ENCODE measurements around the gene KNG1. TPM values are rescaled to one million over a fixed set of nuclear protein-coding genes. Genes with fewer than 3 reads are reported as not detected.
"Not testable (repeated sequence)": the region's sequence is repeated elsewhere in the genome, so short reads cannot be mapped to it uniquely, and the experiment has no call there.

The KNG1 gene
- polyA plus RNA-seq, 2 of the 4 experiments (the other 2 are of a cell fraction): 0.05 TPM; not detected in 1

DNA sequence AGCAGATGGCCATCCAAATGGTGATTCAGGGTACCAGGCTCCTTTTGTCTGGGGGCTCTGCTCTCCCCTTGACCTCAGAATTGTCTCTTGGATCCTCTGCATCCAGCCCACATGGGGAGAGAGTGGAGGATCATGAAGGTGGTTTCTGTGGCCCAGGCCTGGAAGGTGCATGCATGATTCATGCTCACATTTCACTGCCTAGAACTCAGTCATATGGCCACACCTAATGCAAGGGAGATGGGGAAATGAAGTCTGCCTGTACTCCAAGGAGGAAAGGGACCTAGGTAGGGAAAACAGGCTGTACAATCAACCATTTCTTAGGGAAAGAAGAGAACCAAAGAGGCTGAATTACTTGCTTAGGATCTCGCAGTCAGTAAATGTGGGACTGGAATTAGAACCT lies 36.3 kb upstream of the KNG1 start:
- ChIA-PET POLR2A (no interaction called here), CTCF (no interaction called here)
- 67% methylated on average over 1 of the region's 1 CpG for WGBS (ENCODE audit: missing lambda C conversion rate)
- Histone ChIP-seq H3K4me3 (no peak overlapping the region), H3K4me1 (no peaks in the 10 kb centered on the region), H3K27ac (no peak overlapping the region), H3K4me2 (no peak overlapping the region), H3K9me3 (no peaks in the 10 kb centered on the region)
- ATAC-seq (no peak), FAIRE-seq (no peak), DNase-seq (ENCODE audit: low read depth in 1 of 2, low spot score in 1 of 2) (no peak)
- no peak for TF ChIP-seq EHF (CRISPR knock-in tag; IDR thresholded peaks at IDR 0.05)
- no peak for TF ChIP-seq JUN (IDR thresholded peaks at IDR 0.05)
- TF ChIP-seq CHD4 (IDR thresholded peaks at IDR 0.05; ENCODE audit: borderline replicate concordance): no peak
- TF ChIP-seq, protein P1, sequence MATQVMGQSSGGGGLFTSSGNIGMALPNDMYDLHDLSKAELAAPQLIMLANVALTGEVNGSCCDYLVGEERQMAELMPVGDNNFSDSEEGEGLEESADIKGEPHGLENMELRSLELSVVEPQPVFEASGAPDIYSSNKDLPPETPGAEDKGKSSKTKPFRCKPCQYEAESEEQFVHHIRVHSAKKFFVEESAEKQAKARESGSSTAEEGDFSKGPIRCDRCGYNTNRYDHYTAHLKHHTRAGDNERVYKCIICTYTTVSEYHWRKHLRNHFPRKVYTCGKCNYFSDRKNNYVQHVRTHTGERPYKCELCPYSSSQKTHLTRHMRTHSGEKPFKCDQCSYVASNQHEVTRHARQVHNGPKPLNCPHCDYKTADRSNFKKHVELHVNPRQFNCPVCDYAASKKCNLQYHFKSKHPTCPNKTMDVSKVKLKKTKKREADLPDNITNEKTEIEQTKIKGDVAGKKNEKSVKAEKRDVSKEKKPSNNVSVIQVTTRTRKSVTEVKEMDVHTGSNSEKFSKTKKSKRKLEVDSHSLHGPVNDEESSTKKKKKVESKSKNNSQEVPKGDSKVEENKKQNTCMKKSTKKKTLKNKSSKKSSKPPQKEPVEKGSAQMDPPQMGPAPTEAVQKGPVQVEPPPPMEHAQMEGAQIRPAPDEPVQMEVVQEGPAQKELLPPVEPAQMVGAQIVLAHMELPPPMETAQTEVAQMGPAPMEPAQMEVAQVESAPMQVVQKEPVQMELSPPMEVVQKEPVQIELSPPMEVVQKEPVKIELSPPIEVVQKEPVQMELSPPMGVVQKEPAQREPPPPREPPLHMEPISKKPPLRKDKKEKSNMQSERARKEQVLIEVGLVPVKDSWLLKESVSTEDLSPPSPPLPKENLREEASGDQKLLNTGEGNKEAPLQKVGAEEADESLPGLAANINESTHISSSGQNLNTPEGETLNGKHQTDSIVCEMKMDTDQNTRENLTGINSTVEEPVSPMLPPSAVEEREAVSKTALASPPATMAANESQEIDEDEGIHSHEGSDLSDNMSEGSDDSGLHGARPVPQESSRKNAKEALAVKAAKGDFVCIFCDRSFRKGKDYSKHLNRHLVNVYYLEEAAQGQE (IDR thresholded peaks at IDR 0.05): no peak

DNA sequence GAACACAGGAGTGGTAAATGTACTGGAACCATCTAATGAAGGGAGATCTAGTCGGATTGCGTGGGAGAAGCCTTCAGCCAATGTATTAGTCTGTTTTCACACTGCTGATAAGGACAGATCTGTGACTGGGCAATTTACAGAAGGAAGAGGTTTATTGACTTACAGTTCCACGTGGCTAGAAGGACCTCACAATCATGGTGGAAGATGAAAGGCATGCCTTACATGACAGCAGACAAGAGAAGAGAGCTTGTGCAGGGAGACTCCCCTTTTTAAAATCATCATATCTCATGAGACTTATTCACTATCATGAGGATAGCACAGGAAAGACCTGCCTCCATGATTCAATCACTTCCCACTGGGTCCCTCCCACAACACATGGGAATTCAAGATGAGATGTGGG lies 34.3 kb upstream of the KNG1 start:
- ATAC-seq: no peak

DNA sequence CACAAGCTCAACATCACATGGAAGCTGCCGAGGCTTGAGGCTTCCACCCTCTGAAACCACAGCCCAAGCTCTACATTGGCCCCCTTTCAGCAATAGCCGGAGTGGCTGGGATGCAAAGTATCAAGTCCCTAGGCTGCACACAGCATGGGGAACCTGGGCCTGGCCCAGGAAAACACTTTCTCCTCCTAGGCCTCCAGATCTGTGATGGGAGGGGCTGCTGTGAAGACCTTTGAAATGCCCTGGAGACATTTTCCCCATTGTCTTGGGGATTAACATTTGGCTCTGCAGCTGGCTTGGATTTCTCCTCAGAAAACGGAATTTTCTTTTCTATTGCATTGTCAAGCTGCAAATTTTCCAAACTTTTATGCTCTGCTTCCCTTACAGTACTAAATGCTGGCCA lies 33.2 kb upstream of the KNG1 start:
- TF ChIP-seq GATA3 (IDR thresholded peaks at IDR 0.05; ENCODE audit: borderline replicate concordance) (no peak), RNF2 (IDR thresholded peaks at IDR 0.05; ENCODE audit: borderline replicate concordance, low read depth) (no peak)
- TF ChIP-seq, protein P2, sequence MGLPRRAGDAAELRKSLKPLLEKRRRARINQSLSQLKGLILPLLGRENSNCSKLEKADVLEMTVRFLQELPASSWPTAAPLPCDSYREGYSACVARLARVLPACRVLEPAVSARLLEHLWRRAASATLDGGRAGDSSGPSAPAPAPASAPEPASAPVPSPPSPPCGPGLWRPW (IDR thresholded peaks at IDR 0.05): no peak
- POLR2A ChIA-PET: no interaction called here
- CTCF ChIA-PET: no interaction called here
- H3K27ac ChIP-seq: no peak overlapping the region
- no peaks in the 10 kb centered on the region for H3K9me3 ChIP-seq
- H3K4me3 ChIP-seq: no peak overlapping the region
- H3K4me2 ChIP-seq: no peak overlapping the region
- H3K4me1 ChIP-seq: no peaks in the 10 kb centered on the region
- DNase-seq (ENCODE audit: low read depth in 1 of 2, low spot score in 1 of 2): no peak
- 22% methylated on average over 2 of the region's 3 CpGs for WGBS (ENCODE audit: missing lambda C conversion rate)
- no peak for ATAC-seq
- no peak for FAIRE-seq

More for the DNA sequence above, 34.3 kb upstream of the KNG1 start:
- no peaks in the 10 kb centered on the region for H3K9me3 ChIP-seq
- TF ChIP-seq, protein P3, sequence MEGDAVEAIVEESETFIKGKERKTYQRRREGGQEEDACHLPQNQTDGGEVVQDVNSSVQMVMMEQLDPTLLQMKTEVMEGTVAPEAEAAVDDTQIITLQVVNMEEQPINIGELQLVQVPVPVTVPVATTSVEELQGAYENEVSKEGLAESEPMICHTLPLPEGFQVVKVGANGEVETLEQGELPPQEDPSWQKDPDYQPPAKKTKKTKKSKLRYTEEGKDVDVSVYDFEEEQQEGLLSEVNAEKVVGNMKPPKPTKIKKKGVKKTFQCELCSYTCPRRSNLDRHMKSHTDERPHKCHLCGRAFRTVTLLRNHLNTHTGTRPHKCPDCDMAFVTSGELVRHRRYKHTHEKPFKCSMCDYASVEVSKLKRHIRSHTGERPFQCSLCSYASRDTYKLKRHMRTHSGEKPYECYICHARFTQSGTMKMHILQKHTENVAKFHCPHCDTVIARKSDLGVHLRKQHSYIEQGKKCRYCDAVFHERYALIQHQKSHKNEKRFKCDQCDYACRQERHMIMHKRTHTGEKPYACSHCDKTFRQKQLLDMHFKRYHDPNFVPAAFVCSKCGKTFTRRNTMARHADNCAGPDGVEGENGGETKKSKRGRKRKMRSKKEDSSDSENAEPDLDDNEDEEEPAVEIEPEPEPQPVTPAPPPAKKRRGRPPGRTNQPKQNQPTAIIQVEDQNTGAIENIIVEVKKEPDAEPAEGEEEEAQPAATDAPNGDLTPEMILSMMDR (IDR thresholded peaks at IDR 0.05): no peak
- TF ChIP-seq RCOR1 (IDR thresholded peaks at IDR 0.05; ENCODE audit: low read depth, low read length) (no peak), EHF (CRISPR knock-in tag; IDR thresholded peaks at IDR 0.05) (no peak), POLR2AphosphoS2 (conservative IDR thresholded peaks at IDR 0.05; ENCODE audit: low read length) (no peak), JUNB (IDR thresholded peaks at IDR 0.05) (no peak), KDM1A (IDR thresholded peaks at IDR 0.05; ENCODE audit: low read depth) (no peak), CBX8 (IDR thresholded peaks at IDR 0.05) (no peak), EHMT2 (IDR thresholded peaks at IDR 0.05; ENCODE audit: low read depth) (no peak)
- no peak overlapping the region for H3K4me3 ChIP-seq
- FAIRE-seq (no peak), DNase-seq (ENCODE audit: low read depth in 1 of 2, low spot score in 1 of 2) (no peak)
- no peak overlapping the region for H3K27ac ChIP-seq
- ChIA-PET CTCF (no interaction called here), POLR2A (no interaction called here)
- H3K4me2 ChIP-seq: no peak overlapping the region
- no peaks in the 10 kb centered on the region for H3K4me1 ChIP-seq
- 33% methylated on average over 3 of the region's 3 CpGs for WGBS (ENCODE audit: missing lambda C conversion rate)

DNA sequence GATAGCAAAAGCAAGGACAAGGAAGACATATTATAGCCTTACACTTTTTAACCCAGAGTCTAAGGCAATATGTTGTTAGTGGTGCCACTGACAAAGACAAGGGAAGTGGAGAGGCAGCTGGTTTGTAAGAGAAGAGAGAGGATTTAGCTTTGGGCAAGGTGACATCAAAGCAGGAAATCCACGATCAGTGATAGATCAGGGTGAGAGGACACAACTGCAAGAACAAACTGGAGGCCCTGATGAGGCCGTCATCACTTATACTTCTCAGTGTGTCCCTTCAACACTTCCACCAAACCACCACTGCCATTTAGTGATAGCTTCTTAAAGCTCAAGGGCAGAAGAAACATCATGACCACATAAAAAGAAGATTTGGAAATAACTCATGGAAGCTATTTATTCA lies 30.7 kb upstream of the KNG1 start:
- POLR2A ChIA-PET; H3K9me3 ChIP-seq; H3K27ac ChIP-seq; FAIRE-seq; H3K4me1 ChIP-seq; H3K4me3 ChIP-seq; H3K4me2 ChIP-seq; ATAC-seq; DNase-seq (ENCODE audit: low read depth in 1 of 2, low spot score in 1 of 2): not testable (repeated sequence)
- CTCF ChIA-PET: interaction anchor here (0.6 kb wide), 1 partner anchor 34 kb away, joined by 3 read pairs; no protein-coding TSS in a partner anchor
- WGBS (ENCODE audit: missing lambda C conversion rate): 81% methylated on average over 2 of the region's 2 CpGs

All from A549 (cell line).